K562 (cell line): ENCODE measurements around the gene VPS4A. TPM values are rescaled to one million over a fixed set of nuclear protein-coding genes. Genes with fewer than 3 reads are reported as not detected.

ENCODE experiments used
- ARID1B ChIP-seq: fragments of 450-650 bp; IDR thresholded peaks from 2 replicates; pipeline ENCODE4 v1.6.1; 2016; ENCODE audit warnings: antibody characterized with exemption, mild to moderate bottlenecking, inconsistent platforms
- BRF1 ChIP-seq: IDR thresholded peaks from 3 replicates; pipeline ENCODE4 v1.6.1; 2011; ENCODE audit warnings: borderline replicate concordance, mild to moderate bottlenecking; ENCODE audit not compliant: insufficient read length; ENCODE audit errors: extremely low read depth
- CCNT2 ChIP-seq: IDR thresholded peaks from 2 replicates; pipeline ENCODE4 v1.6.1; 2011; ENCODE audit warnings: borderline replicate concordance, low read depth, mild to moderate bottlenecking, moderate library complexity, mixed read lengths, low read length; ENCODE audit not compliant: insufficient read length; ENCODE audit errors: extremely low read depth
- EGR1 ChIP-seq: fragments of 450-650 bp; conservative IDR thresholded peaks from 2 replicates; pipeline ENCODE4 v1.6.1; 2017; ENCODE audit warnings: mild to moderate bottlenecking
- ELF2 ChIP-seq: fragments of 250-450 bp; sonication (Bioruptor Pico); IDR thresholded peaks from 2 replicates; pipeline ENCODE4 v1.5.0; 2021; ENCODE audit warnings: mild to moderate bottlenecking
- EP300 ChIP-seq: IDR thresholded peaks from 2 replicates; pipeline ENCODE4 v1.6.1; 2012; ENCODE audit warnings: low read length, improper control_type of control experiment
- FOSL1 ChIP-seq: fragments of 200-800 bp; sonication (Bioruptor generic); conservative IDR thresholded peaks from 2 replicates; pipeline ENCODE4 v1.6.1; 2016; ENCODE audit warnings: missing genetic modification characterization, missing compliant biosample characterization
- FOXP1 ChIP-seq: sonication (generic); formaldehyde crosslinking; IDR thresholded peaks from 2 replicates; pipeline ENCODE4 v1.8.0; 2022; ENCODE audit warnings: mild to moderate bottlenecking, missing genetic modification reagents
- GABPA ChIP-seq: fragments of 200-800 bp; sonication (Bioruptor generic); conservative IDR thresholded peaks from 2 replicates; pipeline ENCODE4 v1.6.1; 2016; ENCODE audit warnings: low read depth, missing genetic modification characterization, missing compliant biosample characterization
- HDAC1 ChIP-seq, 2 experiments: fragments of 450-650 bp; IDR thresholded peaks; 2 replicates each; pipeline ENCODE4 v1.6.1; 2016 to 2017; ENCODE audit warnings: inconsistent platforms in 1 of 2, mild to moderate bottlenecking in 1 of 2, moderate library complexity in 1 of 2
- KAT8 ChIP-seq: fragments of 450-650 bp; IDR thresholded peaks from 2 replicates; pipeline ENCODE4 v1.6.1; 2016; ENCODE audit warnings: low read depth, mild to moderate bottlenecking
- KDM1A ChIP-seq, 2 experiments: fragments of 450-650 bp; IDR thresholded peaks; 2 replicates each; pipeline ENCODE4 v1.6.1; 2016; ENCODE audit warnings: mild to moderate bottlenecking in 2 of 2
- NFE2 ChIP-seq: IDR thresholded peaks from 2 replicates; pipeline ENCODE4 v1.6.1; 2014; ENCODE audit warnings: antibody characterized with exemption, low read depth
- POLR2G ChIP-seq: fragments of 200-400 bp; formaldehyde crosslinking; IDR thresholded peaks from 2 replicates; pipeline ENCODE4 v1.6.1; 2017; ENCODE audit warnings: low read depth, mild to moderate bottlenecking, antibody characterized with exemption, low read length, moderate library complexity
- RCOR1 ChIP-seq, 2 experiments: IDR thresholded peaks; 2 replicates each; pipeline ENCODE4 v1.6.1; 2012; ENCODE audit warnings: low read depth in 2 of 2, low read length in 2 of 2, borderline replicate concordance in 1 of 2, improper control_type of control experiment in 1 of 2
- SMARCA4 ChIP-seq: fragments of 450-650 bp; IDR thresholded peaks from 2 replicates; pipeline ENCODE4 v1.6.1; 2016
- SP2 ChIP-seq: IDR thresholded peaks from 2 replicates; pipeline ENCODE4 v1.6.1; 2011; ENCODE audit warnings: mild to moderate bottlenecking, low read depth, low read length, moderate library complexity; ENCODE audit not compliant: poor library complexity, severe bottlenecking; ENCODE audit errors: extremely low read depth
- SUPT5H ChIP-seq: fragments of 450-650 bp; IDR thresholded peaks from 2 replicates; pipeline ENCODE4 v1.6.1; 2016
- TAL1 ChIP-seq: fragments of 450-650 bp; IDR thresholded peaks from 2 replicates; pipeline ENCODE4 v1.6.1; 2016; ENCODE audit warnings: mild to moderate bottlenecking
- ZBED1 ChIP-seq: IDR thresholded peaks from 2 replicates; pipeline ENCODE4 v1.6.1; 2014
- ZNF121 ChIP-seq: sonication (generic); formaldehyde crosslinking; conservative IDR thresholded peaks from 2 replicates; pipeline ENCODE4 v1.8.0; 2022; ENCODE audit warnings: missing genetic modification reagents
- polyA plus RNA-seq, 8 experiments: library from polyadenylated mRNA; depleted of rRNA in 4 of 8; stranded (reverse) in 5 of 8; unstranded in 3 of 8; fragments of >200 nt; fragmentation: Nextera tagmentation in 2 of 8; fragmentation: Illumina TruSeq in 1 of 8; extraction: Ambion mirVana in 2 of 8; extraction: Trizol in 1 of 8; gene quantifications; 2 replicates each; pipeline versions ENCODE4 v1.2.1 to v1.2.3, GENCODE V29; 2011 to 2014; ENCODE audit warnings: inconsistent platforms in 1 of 8, missing spikeins in 1 of 8
- total RNA-seq, 7 experiments: library from RNA; depleted of rRNA in 6 of 7; stranded (reverse); fragments of >200 nt in 6 of 7; fragmentation: Illumina TruSeq in 2 of 7; extraction: Trizol in 2 of 7; gene quantifications; 2 replicates each; pipeline versions ENCODE4 v1.2.1 to v1.2.3, GENCODE V29; 2011 to 2021; ENCODE audit warnings: low replicate concordance in 1 of 7
- TF ChIP-seq, protein P1 (sequence below), 2 experiments: fragments of 450-650 bp; conservative IDR thresholded peaks; 2 replicates each; pipeline ENCODE4 v1.6.1; 2017; ENCODE audit warnings: mild to moderate bottlenecking in 2 of 2, moderate library complexity in 2 of 2
- TF ChIP-seq, protein P2 (sequence below): fragments of 250-450 bp; sonication (Bioruptor Pico); IDR thresholded peaks from 2 replicates; pipeline ENCODE4 v1.8.0; 2021; ENCODE audit warnings: moderate library complexity, mild to moderate bottlenecking, inconsistent platforms
- TF ChIP-seq, protein P3 (sequence below), 3 experiments: fragments of 200-800 bp in 1 of 3; sonication (Bioruptor generic) in 1 of 3; sonication (generic) in 1 of 3; formaldehyde crosslinking in 1 of 3; IDR thresholded peaks; 2 replicates each; pipeline versions ENCODE4 v1.6.1 to v1.8.0; 2016 to 2022; ENCODE audit warnings: mild to moderate bottlenecking in 2 of 3, missing compliant biosample characterization in 2 of 3, missing genetic modification characterization in 2 of 3, missing genetic modification reagents in 1 of 3
- TF ChIP-seq, protein P4 (sequence below): fragments of 450-650 bp; IDR thresholded peaks from 2 replicates; pipeline ENCODE4 v1.6.1; 2016; ENCODE audit warnings: borderline replicate concordance

VPS4A gene
- total and polyA plus RNA-seq, 9 of the 15 experiments (the other 6 are each of a cell fraction or from before 2014, with no cell fraction given): 7.6 to 45.4 (median 29.9) TPM

DNA sequence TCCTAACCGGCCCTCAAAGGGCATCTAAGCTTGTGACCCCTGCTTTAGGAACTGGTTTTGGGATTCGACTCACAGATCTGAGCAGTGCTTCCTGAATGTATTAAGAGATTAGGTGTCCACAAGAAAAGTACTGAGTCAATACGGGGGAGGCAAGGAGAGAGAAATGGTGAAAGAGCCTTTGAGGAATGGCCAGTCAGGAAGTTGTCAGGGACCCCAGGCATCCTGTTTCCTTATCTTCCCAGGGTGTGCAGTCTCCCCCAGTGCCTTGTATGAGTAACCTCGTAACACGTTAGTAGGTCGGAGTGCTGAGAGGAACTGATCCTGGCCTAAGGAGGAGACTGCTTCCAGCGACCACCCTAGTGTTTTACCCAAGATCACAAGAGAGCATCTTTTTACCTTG lies 56.8 kb downstream of the VPS4A start (continued):
- 0 out of 2 replicates have a peak, but pooled peaks have one; percentile 28 for TF ChIP-seq GABPA (tag)
- TF ChIP-seq FOSL1 (tag): 0 out of 2 replicates have a peak, but pooled peaks have one; percentile 31
- TF ChIP-seq SUPT5H: no peak
- no peak for TF ChIP-seq ZNF121 (CRISPR knock-in tag)
- peak; percentile 41 to 42; a peak in 2 of 4 replicates for TF ChIP-seq KDM1A (IDR thresholded peaks at IDR 0.05)
- TF ChIP-seq ARID1B: peak; percentile 82
- peak; percentile 63; the same call in 1 of the 2 replicates for TF ChIP-seq EP300
- no peak for TF ChIP-seq SP2
- TF ChIP-seq NFE2: 0 out of 2 replicates have a peak, but pooled peaks have one; percentile 20
- TF ChIP-seq POLR2G: no peak
- TF ChIP-seq, protein P1, sequence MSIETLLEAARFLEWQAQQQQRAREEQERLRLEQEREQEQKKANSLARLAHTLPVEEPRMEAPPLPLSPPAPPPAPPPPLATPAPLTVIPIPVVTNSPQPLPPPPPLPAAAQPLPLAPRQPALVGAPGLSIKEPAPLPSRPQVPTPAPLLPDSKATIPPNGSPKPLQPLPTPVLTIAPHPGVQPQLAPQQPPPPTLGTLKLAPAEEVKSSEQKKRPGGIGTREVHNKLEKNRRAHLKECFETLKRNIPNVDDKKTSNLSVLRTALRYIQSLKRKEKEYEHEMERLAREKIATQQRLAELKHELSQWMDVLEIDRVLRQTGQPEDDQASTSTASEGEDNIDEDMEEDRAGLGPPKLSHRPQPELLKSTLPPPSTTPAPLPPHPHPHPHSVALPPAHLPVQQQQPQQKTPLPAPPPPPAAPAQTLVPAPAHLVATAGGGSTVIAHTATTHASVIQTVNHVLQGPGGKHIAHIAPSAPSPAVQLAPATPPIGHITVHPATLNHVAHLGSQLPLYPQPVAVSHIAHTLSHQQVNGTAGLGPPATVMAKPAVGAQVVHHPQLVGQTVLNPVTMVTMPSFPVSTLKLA (conservative IDR thresholded peaks at IDR 0.05): peak in 1 of 2 experiments; percentile 38; a peak in 1 of 4 replicates
- peak; percentile 42 for TF ChIP-seq CCNT2
- TF ChIP-seq, protein P2, sequence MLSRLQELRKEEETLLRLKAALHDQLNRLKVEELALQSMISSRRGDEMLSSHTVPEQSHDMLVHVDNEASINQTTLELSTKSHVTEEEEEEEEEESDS (CRISPR knock-in tag): no peak
- TF ChIP-seq RCOR1 (IDR thresholded peaks at IDR 0.05; ENCODE audit: borderline replicate concordance in 1 of 2, low read depth in 2 of 2, low read length in 2 of 2): peak in 1 of 2 experiments; percentile 56; a peak in 1 of 4 replicates
- TF ChIP-seq ZBED1: no peak
- TF ChIP-seq TAL1: peak; percentile 36; the same call in 1 of the 2 replicates
- TF ChIP-seq KAT8: no peak
- TF ChIP-seq HDAC1 (IDR thresholded peaks at IDR 0.05): 0 out of 4 replicates have a peak, but pooled peaks of 1 of the 2 experiments have one; percentile 28
- TF ChIP-seq EGR1: peak; percentile 58; the same call in 1 of the 2 replicates
- no peak for TF ChIP-seq BRF1
- no peak for TF ChIP-seq ELF2 (CRISPR knock-in tag)
- no peak for TF ChIP-seq FOXP1 (CRISPR knock-in tag)
- TF ChIP-seq SMARCA4: peak; percentile 73
- TF ChIP-seq, protein P3, sequence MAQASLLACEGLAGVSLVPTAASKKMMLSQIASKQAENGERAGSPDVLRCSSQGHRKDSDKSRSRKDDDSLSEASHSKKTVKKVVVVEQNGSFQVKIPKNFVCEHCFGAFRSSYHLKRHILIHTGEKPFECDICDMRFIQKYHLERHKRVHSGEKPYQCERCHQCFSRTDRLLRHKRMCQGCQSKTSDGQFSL (CRISPR knock-in tag; IDR thresholded peaks at IDR 0.05): 0 out of 2 replicates have a peak, but pooled peaks have one; percentile 15
- TF ChIP-seq, protein P3 (tag; IDR thresholded peaks at IDR 0.05): no peak
- TF ChIP-seq, protein P4, sequence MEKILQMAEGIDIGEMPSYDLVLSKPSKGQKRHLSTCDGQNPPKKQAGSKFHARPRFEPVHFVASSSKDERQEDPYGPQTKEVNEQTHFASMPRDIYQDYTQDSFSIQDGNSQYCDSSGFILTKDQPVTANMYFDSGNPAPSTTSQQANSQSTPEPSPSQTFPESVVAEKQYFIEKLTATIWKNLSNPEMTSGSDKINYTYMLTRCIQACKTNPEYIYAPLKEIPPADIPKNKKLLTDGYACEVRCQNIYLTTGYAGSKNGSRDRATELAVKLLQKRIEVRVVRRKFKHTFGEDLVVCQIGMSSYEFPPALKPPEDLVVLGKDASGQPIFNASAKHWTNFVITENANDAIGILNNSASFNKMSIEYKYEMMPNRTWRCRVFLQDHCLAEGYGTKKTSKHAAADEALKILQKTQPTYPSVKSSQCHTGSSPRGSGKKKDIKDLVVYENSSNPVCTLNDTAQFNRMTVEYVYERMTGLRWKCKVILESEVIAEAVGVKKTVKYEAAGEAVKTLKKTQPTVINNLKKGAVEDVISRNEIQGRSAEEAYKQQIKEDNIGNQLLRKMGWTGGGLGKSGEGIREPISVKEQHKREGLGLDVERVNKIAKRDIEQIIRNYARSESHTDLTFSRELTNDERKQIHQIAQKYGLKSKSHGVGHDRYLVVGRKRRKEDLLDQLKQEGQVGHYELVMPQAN: no peak
